Activated T-cell treated with anti-CD3 and anti-CD28 coated beads, Interleukin-2, amount 50 U/mL, for 4 hours (primary cell): ENCODE results near the gene CYGB. TPM values are rescaled to one million over a fixed set of nuclear protein-coding genes. Genes with fewer than 3 reads are reported as not detected.
A peak's percentile ranks its signal among the peaks of the same experiment; 100 is the strongest.
"Not testable (repeated sequence)": the region's sequence is repeated elsewhere in the genome, so short reads cannot be mapped to it uniquely, and the experiment has no call there.

Experiments used
- ATAC-seq, 2 donors: fragments of 200-7000 bp; cut with Tn5 transposase; one replicate each; pipeline ENCODE4 v1.10.0; 2021
- DNase-seq: peaks from one replicate; pipeline ENCODE4 v3.0.0-alpha.2; 2020
- H3K27me3 Mint-ChIP-seq: one replicate; pipeline ENCODE4 v1.8.0; 2021; ENCODE audit warnings: low read depth, mixed read lengths
- H3K36me3 Mint-ChIP-seq: one replicate; pipeline ENCODE4 v1.8.0; 2022; ENCODE audit warnings: mixed read lengths; ENCODE audit not compliant: insufficient read depth
- H3K4me1 Mint-ChIP-seq: one replicate; pipeline ENCODE4 v1.8.0; 2021; ENCODE audit warnings: low read depth, mixed read lengths
- H3K4me3 Mint-ChIP-seq: one replicate; pipeline ENCODE4 v1.8.0; 2021; ENCODE audit warnings: mild to moderate bottlenecking, moderate library complexity, mixed read lengths
- H3K9me3 Mint-ChIP-seq: one replicate; pipeline ENCODE4 v1.8.0; 2021; ENCODE audit warnings: mixed read lengths
- total RNA-seq, 3 donors: library from RNA; stranded (reverse); gene quantifications; one replicate each; pipeline ENCODE4 v1.2.1, GENCODE V29; 2021

The CYGB gene
- total RNA-seq, 3 donors from 2014 or later = not detected

GRCh38 chr17:76573096-76573495, 35.6 kb upstream of the CYGB start:
- no peaks in the 10 kb centered on the region for H3K9me3 Mint-ChIP-seq
- DNase-seq = no peak
- ATAC-seq = no peak
- no peak overlapping the region for H3K4me3 Mint-ChIP-seq
- H3K27me3 Mint-ChIP-seq = no peaks in the 10 kb centered on the region
- H3K36me3 Mint-ChIP-seq = peaks cover under 1% of the 10 kb centered on the region
- peaks cover 4% of the 10 kb centered on the region for H3K4me1 Mint-ChIP-seq

GRCh38 chr17:76572201-76572910, 34.8 kb upstream of the CYGB start:
- no peak overlapping the region for H3K4me3 Mint-ChIP-seq
- no peaks in the 10 kb centered on the region for H3K27me3 Mint-ChIP-seq
- peaks cover 2% of the 10 kb centered on the region for H3K36me3 Mint-ChIP-seq
- no peaks in the 10 kb centered on the region for H3K9me3 Mint-ChIP-seq
- DNase-seq (no peak), ATAC-seq (no peak)
- H3K4me1 Mint-ChIP-seq = peaks cover 9% of the 10 kb centered on the region

GRCh38 chr17:76570877-76571471, 33.5 kb upstream of the CYGB start:
- Mint-ChIP-seq H3K27me3 (no peaks in the 10 kb centered on the region), H3K36me3 (peaks cover 10% of the 10 kb centered on the region), H3K4me1 (peaks cover 20% of the 10 kb centered on the region), H3K9me3 (no peaks in the 10 kb centered on the region), H3K4me3 (no peak overlapping the region)
- no peak for ATAC-seq
- DNase-seq = no peak

GRCh38 chr17:76570457-76570856, 32.9 kb upstream of the CYGB start:
- Mint-ChIP-seq H3K4me3 (no peak overlapping the region), H3K27me3 (no peaks in the 10 kb centered on the region), H3K4me1 (peaks cover 25% of the 10 kb centered on the region), H3K36me3 (peaks cover 15% of the 10 kb centered on the region), H3K9me3 (no peaks in the 10 kb centered on the region)
- ATAC-seq (no peak), DNase-seq (no peak)

- DNase-seq = no peak
- H3K4me1 Mint-ChIP-seq = peaks cover 30% of the 10 kb centered on the region
- H3K27me3 Mint-ChIP-seq = no peaks in the 10 kb centered on the region
- ATAC-seq = no peak
- H3K4me3 Mint-ChIP-seq = no peak overlapping the region
- H3K9me3 Mint-ChIP-seq = no peaks in the 10 kb centered on the region
- H3K36me3 Mint-ChIP-seq = peaks cover 22% of the 10 kb centered on the region
Measured at GRCh38 chr17:76569607-76570279, 32.2 kb upstream of the CYGB start.

- H3K36me3 Mint-ChIP-seq = peaks cover 24% of the 10 kb centered on the region
- no peak for ATAC-seq
- no peaks in the 10 kb centered on the region for H3K27me3 Mint-ChIP-seq
- H3K4me1 Mint-ChIP-seq = peaks cover 30% of the 10 kb centered on the region
- H3K4me3 Mint-ChIP-seq = no peak overlapping the region
- no peak for DNase-seq
- H3K9me3 Mint-ChIP-seq = no peaks in the 10 kb centered on the region
Measured at GRCh38 chr17:76568811-76569221, 31.3 kb upstream of the CYGB start.

- peak; percentile 3 to 4 for ATAC-seq
- no peak overlapping the region for H3K4me3 Mint-ChIP-seq
- H3K27me3 Mint-ChIP-seq = no peaks in the 10 kb centered on the region
- peaks cover 31% of the 10 kb centered on the region for H3K36me3 Mint-ChIP-seq
- H3K4me1 Mint-ChIP-seq = peaks cover 36% of the 10 kb centered on the region
- no peak for DNase-seq
- no peaks in the 10 kb centered on the region for H3K9me3 Mint-ChIP-seq
Measured at GRCh38 chr17:76567634-76568432, 30.3 kb upstream of the CYGB start.

- DNase-seq = no peak
- Mint-ChIP-seq H3K4me3 (no peak overlapping the region), H3K9me3 (no peaks in the 10 kb centered on the region), H3K36me3 (peaks cover 35% of the 10 kb centered on the region), H3K27me3 (no peaks in the 10 kb centered on the region), H3K4me1 (peaks cover 42% of the 10 kb centered on the region)
- ATAC-seq = no peak
Measured at GRCh38 chr17:76566988-76567431, 29.5 kb upstream of the CYGB start.

GRCh38 chr17:76566613-76566943, 29.1 kb upstream of the CYGB start:
- DNase-seq (no peak), ATAC-seq (no peak)
- no peak overlapping the region for H3K4me3 Mint-ChIP-seq

GRCh38 chr17:76565728-76566612, 28.5 kb upstream of the CYGB start:
- H3K9me3 Mint-ChIP-seq = no peaks in the 10 kb centered on the region
- no peak for ATAC-seq
- no peak for DNase-seq
- no peak overlapping the region for H3K4me3 Mint-ChIP-seq
- peaks cover 52% of the 10 kb centered on the region for H3K4me1 Mint-ChIP-seq
- peaks cover 41% of the 10 kb centered on the region for H3K36me3 Mint-ChIP-seq
- H3K27me3 Mint-ChIP-seq = no peaks in the 10 kb centered on the region

More at GRCh38 chr17:76566613-76566943, 29.1 kb upstream of the CYGB start:
- peaks cover 46% of the 10 kb centered on the region for H3K4me1 Mint-ChIP-seq
- no peaks in the 10 kb centered on the region for H3K27me3 Mint-ChIP-seq
- no peaks in the 10 kb centered on the region for H3K9me3 Mint-ChIP-seq
- H3K36me3 Mint-ChIP-seq = peaks cover 39% of the 10 kb centered on the region

- H3K9me3 Mint-ChIP-seq, H3K27me3 Mint-ChIP-seq: not testable (repeated sequence)
- Mint-ChIP-seq H3K36me3 (peaks cover 45% of the 10 kb centered on the region), H3K4me3 (peak overlapping the region; percentile 9), H3K4me1 (peaks cover 59% of the 10 kb centered on the region)
- DNase-seq (peak; percentile 39), ATAC-seq (peak; percentile 58)
Measured at GRCh38 chr17:76564991-76565727, 27.6 kb upstream of the CYGB start.

- not testable (repeated sequence) for DNase-seq, H3K4me3 Mint-ChIP-seq, H3K27me3 Mint-ChIP-seq, ATAC-seq, H3K9me3 Mint-ChIP-seq
- Mint-ChIP-seq H3K4me1 (peaks cover 69% of the 10 kb centered on the region), H3K36me3 (peaks cover 55% of the 10 kb centered on the region)
Measured at GRCh38 chr17:76563359-76563758, 25.9 kb upstream of the CYGB start.

- Mint-ChIP-seq H3K36me3 (peaks cover 58% of the 10 kb centered on the region), H3K4me1 (peaks cover 65% of the 10 kb centered on the region), H3K4me3 (peak overlapping the region; percentile 64), H3K9me3 (no peaks in the 10 kb centered on the region), H3K27me3 (no peaks in the 10 kb centered on the region)
- ATAC-seq = no peak
- no peak for DNase-seq
Measured at GRCh38 chr17:76562734-76563148, 25.2 kb upstream of the CYGB start.
